Testis (tissue), 2 donors: ENCODE measurements around the gene STEAP1.

Source experiments
- POLR2A ChIP-seq: fragments of 450-650 bp; IDR thresholded peaks from one replicate; pipeline ENCODE4 v1.6.1; 2017; ENCODE audit warnings: antibody characterized with exemption, mild to moderate bottlenecking, moderate library complexity
- TF ChIP-seq, protein P1 (sequence below), 3 experiments: fragments of 450-650 bp in 2 of 3; fragments of 200-600 bp in 1 of 3; sonication (generic) in 1 of 3; IDR thresholded peaks; one replicate each; pipeline ENCODE4 v1.5.1; 2016 to 2019; ENCODE audit warnings: antibody characterized with exemption in 3 of 3, mild to moderate bottlenecking in 2 of 3, moderate library complexity in 1 of 3

DNA sequence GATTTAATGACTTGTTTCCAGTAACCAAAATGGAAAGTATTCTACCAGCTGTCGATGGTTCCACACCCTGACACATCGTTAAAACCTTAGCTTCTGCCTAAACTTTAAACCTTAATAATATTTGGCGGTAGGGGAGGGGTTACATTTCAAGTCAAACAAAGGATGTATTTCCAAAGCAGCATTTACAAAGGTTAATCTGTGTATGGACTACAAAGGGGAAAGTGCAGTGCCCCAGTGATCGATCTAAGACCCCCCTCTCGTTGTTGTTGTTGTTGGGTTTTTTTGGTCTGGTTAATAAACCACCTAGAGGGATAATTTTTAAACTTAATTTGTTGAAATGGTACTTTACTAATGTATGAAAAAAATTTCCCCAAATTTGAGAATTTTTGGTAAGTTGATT, 56.2 kb downstream of the STEAP1 start:
- TF ChIP-seq, protein P1, sequence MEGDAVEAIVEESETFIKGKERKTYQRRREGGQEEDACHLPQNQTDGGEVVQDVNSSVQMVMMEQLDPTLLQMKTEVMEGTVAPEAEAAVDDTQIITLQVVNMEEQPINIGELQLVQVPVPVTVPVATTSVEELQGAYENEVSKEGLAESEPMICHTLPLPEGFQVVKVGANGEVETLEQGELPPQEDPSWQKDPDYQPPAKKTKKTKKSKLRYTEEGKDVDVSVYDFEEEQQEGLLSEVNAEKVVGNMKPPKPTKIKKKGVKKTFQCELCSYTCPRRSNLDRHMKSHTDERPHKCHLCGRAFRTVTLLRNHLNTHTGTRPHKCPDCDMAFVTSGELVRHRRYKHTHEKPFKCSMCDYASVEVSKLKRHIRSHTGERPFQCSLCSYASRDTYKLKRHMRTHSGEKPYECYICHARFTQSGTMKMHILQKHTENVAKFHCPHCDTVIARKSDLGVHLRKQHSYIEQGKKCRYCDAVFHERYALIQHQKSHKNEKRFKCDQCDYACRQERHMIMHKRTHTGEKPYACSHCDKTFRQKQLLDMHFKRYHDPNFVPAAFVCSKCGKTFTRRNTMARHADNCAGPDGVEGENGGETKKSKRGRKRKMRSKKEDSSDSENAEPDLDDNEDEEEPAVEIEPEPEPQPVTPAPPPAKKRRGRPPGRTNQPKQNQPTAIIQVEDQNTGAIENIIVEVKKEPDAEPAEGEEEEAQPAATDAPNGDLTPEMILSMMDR (IDR thresholded peaks at IDR 0.05): no peak
- no peak for TF ChIP-seq POLR2A
